PFSK-1 (cell line): ENCODE data around the gene RPGRIP1L.

ENCODE experiments used
- POLR2AphosphoS5 ChIP-seq: IDR thresholded peaks from 2 replicates; pipeline ENCODE4 v1.6.1; 2012; ENCODE audit warnings: low read depth, mild to moderate bottlenecking, control low read depth, low read length, moderate library complexity
- SIN3A ChIP-seq: IDR thresholded peaks from 2 replicates; pipeline ENCODE4 v1.6.1; 2012; ENCODE audit warnings: mild to moderate bottlenecking, low read length, moderate library complexity, borderline replicate concordance; ENCODE audit not compliant: insufficient read depth
- TAF1 ChIP-seq: IDR thresholded peaks from 2 replicates; pipeline ENCODE4 v1.6.1; 2012; ENCODE audit warnings: low read length, control low read depth, borderline replicate concordance; ENCODE audit not compliant: insufficient read depth

DNA sequence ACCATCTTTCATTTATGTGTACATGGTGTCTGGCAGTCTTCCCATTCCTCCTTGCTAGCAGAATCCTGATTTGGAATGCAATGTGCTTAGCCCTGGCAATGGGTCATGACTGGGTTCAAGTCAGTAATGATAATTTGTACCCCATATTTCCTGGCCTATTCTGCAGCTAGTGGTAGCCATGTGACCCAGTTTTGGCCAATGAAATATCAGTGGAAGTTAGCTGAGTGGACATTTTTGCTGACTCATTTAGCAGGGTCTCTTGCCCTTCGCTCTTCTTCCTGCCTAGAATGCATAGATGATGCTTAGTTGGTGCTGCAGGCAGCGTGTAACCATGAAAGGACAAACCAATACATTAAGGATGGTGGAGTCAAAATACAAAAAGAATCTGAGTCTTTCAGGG is 121.9 kb downstream of the RPGRIP1L start:
- TF ChIP-seq POLR2AphosphoS5: no peak
- no peak for TF ChIP-seq SIN3A
- no peak for TF ChIP-seq TAF1
